CD14-positive monocyte (primary cell): ENCODE data around the gene PEAK1. TPM values are rescaled to one million over a fixed set of nuclear protein-coding genes. Genes with fewer than 3 reads are reported as not detected.

Source experiments
- DNase-seq, 3 donors: peaks; one replicate each; pipeline ENCODE4 v3.0.0-alpha.2; 2011 to 2022
- H2AFZ ChIP-seq: 2 replicates; pipeline ENCODE4 v1.6.0; 2012; ENCODE audit warnings: mild to moderate bottlenecking, low read depth, low read length, inconsistent platforms; ENCODE audit not compliant: insufficient read depth, poor library complexity, severe bottlenecking
- H3K27ac ChIP-seq, 2 donors: 1 replicate in 1 of 2; 2 replicates in 1 of 2; pipeline ENCODE4 v1.5.1; 2012 to 2013; ENCODE audit warnings: low read length in 2 of 2, control low read depth in 1 of 2, inconsistent platforms in 1 of 2, low read depth in 1 of 2, mild to moderate bottlenecking in 1 of 2
- H3K27me3 ChIP-seq, 2 donors: one replicate each; pipeline versions ENCODE4 v1.6.0 to v1.6.1; 2011 to 2013; ENCODE audit warnings: low read length in 2 of 2; ENCODE audit not compliant: control insufficient read depth in 2 of 2, insufficient read depth in 2 of 2
- H3K36me3 ChIP-seq, 2 donors: replicated peaks in 1 of 2; 1 replicate in 1 of 2; 2 replicates in 1 of 2; pipeline versions ENCODE4 v1.5.1 to v1.6.1; 2012 to 2013; ENCODE audit warnings: low read length in 2 of 2, control low read depth in 1 of 2, inconsistent platforms in 1 of 2, mild to moderate bottlenecking in 1 of 2; ENCODE audit not compliant: insufficient read depth in 2 of 2, control insufficient read depth in 1 of 2
- H3K4me1 ChIP-seq, 2 donors: 1 replicate in 1 of 2; 2 replicates in 1 of 2; pipeline versions ENCODE4 v1.5.1 to v1.6.1; 2012 to 2013; ENCODE audit warnings: low read length in 2 of 2, control low read depth in 1 of 2, inconsistent platforms in 1 of 2, mild to moderate bottlenecking in 1 of 2, moderate library complexity in 1 of 2; ENCODE audit not compliant: insufficient read depth in 2 of 2, control insufficient read depth in 1 of 2
- H3K4me2 ChIP-seq: replicated peaks from 2 replicates; pipeline ENCODE3; 2012; ENCODE audit warnings: low read length, moderate library complexity, mild to moderate bottlenecking; ENCODE audit not compliant: poor library complexity, severe bottlenecking; ENCODE audit errors: extremely low read depth
- H3K4me3 ChIP-seq, 3 experiments: fragments of 200-600 bp in 1 of 3; sonication (generic) in 1 of 3; replicated peaks in 1 of 3; 1 replicate in 2 of 3; 2 replicates in 1 of 3; pipeline ENCODE4 v1.5.1; 2011 to 2013; ENCODE audit warnings: low read length in 3 of 3, mild to moderate bottlenecking in 3 of 3, control low read depth in 2 of 3, low read depth in 2 of 3, inconsistent platforms in 1 of 3, moderate library complexity in 1 of 3
- H3K79me2 ChIP-seq: 2 replicates; pipeline ENCODE4 v1.6.0; 2012; ENCODE audit warnings: mild to moderate bottlenecking, control low read depth, inconsistent platforms, low read length, moderate library complexity; ENCODE audit not compliant: insufficient read depth
- H3K9ac ChIP-seq: 2 replicates; pipeline ENCODE4 v1.6.0; 2017; ENCODE audit warnings: low read length, mild to moderate bottlenecking; ENCODE audit not compliant: insufficient read depth, poor library complexity, severe bottlenecking
- H3K9me3 ChIP-seq, 2 donors: replicated peaks in 1 of 2; 1 replicate in 1 of 2; 2 replicates in 1 of 2; pipeline versions ENCODE4 v1.5.1 to v1.6.1; 2012 to 2013; ENCODE audit warnings: low read length in 2 of 2, control low read depth in 1 of 2; ENCODE audit not compliant: control insufficient read depth in 1 of 2, insufficient read depth in 1 of 2
- H4K20me1 ChIP-seq: 2 replicates; pipeline ENCODE4 v1.6.0; 2012; ENCODE audit warnings: mild to moderate bottlenecking, low read length, control low read depth, moderate library complexity; ENCODE audit not compliant: insufficient read depth
- H3K27ac Mint-ChIP-seq, 7 donors: one replicate each; pipeline ENCODE4 v1.8.0; 2020; ENCODE audit warnings: mild to moderate bottlenecking in 7 of 7, mixed read lengths in 7 of 7, moderate library complexity in 6 of 7, inconsistent platforms in 2 of 7
- H3K27me3 Mint-ChIP-seq, 3 donors: one replicate each; pipeline ENCODE4 v1.8.0; 2021 to 2022; ENCODE audit warnings: low read depth in 3 of 3, mild to moderate bottlenecking in 3 of 3, mixed read lengths in 3 of 3, moderate library complexity in 3 of 3, inconsistent platforms in 1 of 3
- H3K36me3 Mint-ChIP-seq, 2 donors: one replicate each; pipeline ENCODE4 v1.8.0; 2020; ENCODE audit warnings: mixed read lengths in 2 of 2, inconsistent platforms in 1 of 2, mild to moderate bottlenecking in 1 of 2
- H3K4me1 Mint-ChIP-seq: one replicate; pipeline ENCODE4 v1.8.0; 2020; ENCODE audit warnings: mild to moderate bottlenecking, mixed read lengths
- H3K4me3 Mint-ChIP-seq, 2 donors: one replicate each; pipeline ENCODE4 v1.8.0; 2020; ENCODE audit warnings: mild to moderate bottlenecking in 2 of 2, mixed read lengths in 2 of 2, moderate library complexity in 1 of 2
- H3K9me3 Mint-ChIP-seq, 7 donors: one replicate each; pipeline ENCODE4 v1.8.0; 2020 to 2022; ENCODE audit warnings: mixed read lengths in 7 of 7, mild to moderate bottlenecking in 6 of 7, moderate library complexity in 6 of 7, inconsistent platforms in 2 of 7
- CTCF ChIP-seq: fragments of 200-600 bp; IDR thresholded peaks from one replicate; pipeline ENCODE4 v1.8.0; 2022; ENCODE audit warnings: antibody characterized with exemption, mild to moderate bottlenecking
- WGBS: methylation state at CpG from one replicate; pipeline ENCODE4 v1.1.5; 2013; ENCODE audit warnings: missing lambda C conversion rate; ENCODE audit not compliant: insufficient coverage; 5-methylcytosine and 5-hydroxymethylcytosine counted together
- intact Hi-C, 2 donors: fragments of 100-400 bp; cut with micrococcal nuclease; formaldehyde crosslinking; loops; one replicate each; pipeline versions ENCODE4 v1.15.0 to v1.15.1; 2023
- polyA plus RNA-seq, 3 donors: library from polyadenylated mRNA; depleted of rRNA in 1 of 3; unstranded in 2 of 3; stranded (reverse) in 1 of 3; fragments of 300-500 nt in 2 of 3; fragments of >200 nt in 1 of 3; fragmentation: Illumina TruSeq in 2 of 3; gene quantifications; 1 replicate in 2 of 3; 2 replicates in 1 of 3; pipeline ENCODE4 v1.2.3, GENCODE V29; 2012 to 2021

PEAK1 gene
- polyA plus RNA-seq, 3 donors: 0.85 to 8.7 (median 1.1) TPM

- Mint-ChIP-seq H3K36me3 (no peaks in the 10 kb centered on the region), H3K4me1 (peaks cover 3% of the 10 kb centered on the region), H3K9me3 (no peaks in the 10 kb centered on the region), H3K27ac (no peak overlapping the region), H3K27me3 (peaks cover 2 to 3% (median 2%) of the 10 kb centered on the region in 3 donors), H3K4me3 (no peak overlapping the region)
- no peak for DNase-seq
- intact Hi-C loops: no loop called here
- H3K4me1 ChIP-seq: no peaks in the 10 kb centered on the region
- no peak overlapping the region for H3K4me3 ChIP-seq
- no peaks in the 10 kb centered on the region for H3K9me3 ChIP-seq
- no peak overlapping the region for H3K27ac ChIP-seq
- TF ChIP-seq CTCF: no peak
- H3K27me3 ChIP-seq: no peaks in the 10 kb centered on the region
- no peaks in the 10 kb centered on the region for H3K36me3 ChIP-seq
- no peak overlapping the region for H2AFZ ChIP-seq
- H3K79me2 ChIP-seq: no peaks in the 10 kb centered on the region
- no peak overlapping the region for H3K4me2 ChIP-seq
- H4K20me1 ChIP-seq: no peaks in the 10 kb centered on the region
- no peak overlapping the region for H3K9ac ChIP-seq
- 92% methylated on average over 4 of the region's 4 CpGs for WGBS
Measured at GRCh38 chr15:77096138-77096537, 323.8 kb downstream of the PEAK1 start.

- Histone ChIP-seq H3K36me3 (no peaks in the 10 kb centered on the region), H2AFZ (no peak overlapping the region), H3K9ac (no peak overlapping the region), H3K4me2 (no peak overlapping the region), H3K27ac (no peak overlapping the region), H4K20me1 (no peaks in the 10 kb centered on the region), H3K27me3 (no peaks in the 10 kb centered on the region), H3K9me3 (no peaks in the 10 kb centered on the region), H3K4me3 (no peak overlapping the region), H3K4me1 (no peaks in the 10 kb centered on the region), H3K79me2 (no peaks in the 10 kb centered on the region)
- Mint-ChIP-seq H3K36me3 (no peaks in the 10 kb centered on the region), H3K27me3 (peaks cover 1 to 2% (median 2%) of the 10 kb centered on the region in 3 donors), H3K27ac (no peak overlapping the region), H3K9me3 (no peaks in the 10 kb centered on the region), H3K4me1 (peaks cover 3% of the 10 kb centered on the region), H3K4me3 (no peak overlapping the region)
- intact Hi-C loops: no loop called here
- TF ChIP-seq CTCF: no peak
- 79% methylated on average over 6 of the region's 11 CpGs for WGBS
- no peak for DNase-seq
Measured at GRCh38 chr15:77094397-77095030, 325.4 kb downstream of the PEAK1 start.
